Measurements from ENCODE around the gene MPZL2. TPM values are rescaled to one million over a fixed set of nuclear protein-coding genes. Genes with fewer than 3 reads are reported as not detected.

Gene MPZL2
- total RNA-seq, 1 experiment from 2014 or later = not detected

- DNase-seq (ENCODE audit: low read depth) = no peak
Observed at GRCh38 chr11:118221419-118221818, 42.7 kb downstream of the MPZL2 start.

- DNase-seq (ENCODE audit: low read depth) = no peak
Observed at GRCh38 chr11:118219732-118220131, 44.4 kb downstream of the MPZL2 start.

- no peak for DNase-seq (ENCODE audit: low read depth)
Observed at GRCh38 chr11:118219244-118219643, 44.9 kb downstream of the MPZL2 start.

GRCh38 chr11:118217575-118217974 lies 46.5 kb downstream of the MPZL2 start:
- no peak for DNase-seq (ENCODE audit: low read depth)

- DNase-seq (ENCODE audit: low read depth) = no peak
Observed at GRCh38 chr11:118216621-118217481, 47.2 kb downstream of the MPZL2 start.

GRCh38 chr11:118215765-118216164 lies 48.3 kb downstream of the MPZL2 start:
- no peak for DNase-seq (ENCODE audit: low read depth)

GRCh38 chr11:118215262-118215661 lies 48.8 kb downstream of the MPZL2 start:
- no peak for DNase-seq (ENCODE audit: low read depth)

GRCh38 chr11:118214210-118214914 lies 49.7 kb downstream of the MPZL2 start:
- DNase-seq (ENCODE audit: low read depth) = no peak

- DNase-seq (ENCODE audit: low read depth) = no peak
Observed at GRCh38 chr11:118213781-118214180, 50.3 kb downstream of the MPZL2 start.

- no peak for DNase-seq (ENCODE audit: low read depth)
Observed at GRCh38 chr11:118213201-118213600, 50.9 kb downstream of the MPZL2 start.

GRCh38 chr11:118212781-118213191 lies 51.3 kb downstream of the MPZL2 start:
- no peak for DNase-seq (ENCODE audit: low read depth)

- no peak for DNase-seq (ENCODE audit: low read depth)
Observed at GRCh38 chr11:118212131-118212725, 51.9 kb downstream of the MPZL2 start.

- DNase-seq (ENCODE audit: low read depth) = peak; percentile 24
Observed at GRCh38 chr11:118211006-118211405, 53.1 kb downstream of the MPZL2 start.

- DNase-seq (ENCODE audit: low read depth) = no peak
Observed at GRCh38 chr11:118210323-118210722, 53.8 kb downstream of the MPZL2 start.

- no peak for DNase-seq (ENCODE audit: low read depth)
Observed at GRCh38 chr11:118209033-118209432, 55.1 kb downstream of the MPZL2 start.

GRCh38 chr11:118207079-118207478 lies 57.0 kb downstream of the MPZL2 start:
- no peak for DNase-seq (ENCODE audit: low read depth)

- DNase-seq (ENCODE audit: low read depth) = no peak
Observed at GRCh38 chr11:118206391-118207031, 57.6 kb downstream of the MPZL2 start.

- no peak for DNase-seq (ENCODE audit: low read depth)
Observed at GRCh38 chr11:118205606-118206378, 58.3 kb downstream of the MPZL2 start.
